Trophoblast cell (in vitro differentiated cells and primary cell): ENCODE results near the gene ANKS6.

Experiments used
- DNase-seq, 2 donors: peaks; one replicate each; pipeline ENCODE4 v3.0.0-alpha.2; 2016
- H2AFZ ChIP-seq: 2 replicates; pipeline ENCODE4 v1.6.1; 2013; ENCODE audit warnings: low read length, moderate library complexity, mild to moderate bottlenecking; ENCODE audit not compliant: insufficient read depth, poor library complexity
- H2AK5ac ChIP-seq: 2 replicates; pipeline ENCODE4 v1.6.1; 2013; ENCODE audit warnings: mild to moderate bottlenecking, low read length
- H2BK120ac ChIP-seq: 2 replicates; pipeline ENCODE4 v1.6.1; 2013; ENCODE audit warnings: low read length, mild to moderate bottlenecking, moderate library complexity; ENCODE audit not compliant: insufficient read depth, poor library complexity
- H2BK12ac ChIP-seq: 2 replicates; pipeline ENCODE4 v1.6.1; 2013; ENCODE audit warnings: mild to moderate bottlenecking, low read length, moderate library complexity
- H2BK5ac ChIP-seq: 2 replicates; pipeline ENCODE4 v1.6.1; 2013; ENCODE audit warnings: low read length, low read depth, moderate library complexity, mild to moderate bottlenecking; ENCODE audit not compliant: poor library complexity
- H3K14ac ChIP-seq: 2 replicates; pipeline ENCODE4 v1.6.1; 2013; ENCODE audit warnings: mild to moderate bottlenecking, low read length
- H3K18ac ChIP-seq: 2 replicates; pipeline ENCODE4 v1.6.1; 2013; ENCODE audit warnings: mild to moderate bottlenecking, low read length
- H3K23ac ChIP-seq: 2 replicates; pipeline ENCODE4 v1.6.1; 2013; ENCODE audit warnings: low read length
- H3K27ac ChIP-seq: 2 replicates; pipeline ENCODE4 v1.5.1; 2013; ENCODE audit warnings: low read depth, mild to moderate bottlenecking, inconsistent platforms, low read length, moderate library complexity
- H3K27me3 ChIP-seq: 2 replicates; pipeline ENCODE4 v1.6.1; 2013; ENCODE audit warnings: inconsistent platforms, mild to moderate bottlenecking, low read length, moderate library complexity; ENCODE audit not compliant: insufficient read depth
- H3K36me3 ChIP-seq, 2 experiments: 1 replicate in 1 of 2; 2 replicates in 1 of 2; pipeline ENCODE4 v1.6.1; 2013; ENCODE audit warnings: low read length in 2 of 2, mild to moderate bottlenecking in 2 of 2, moderate library complexity in 1 of 2; ENCODE audit not compliant: insufficient read depth in 2 of 2, control insufficient read depth in 1 of 2
- H3K4ac ChIP-seq: 2 replicates; pipeline ENCODE4 v1.6.1; 2013; ENCODE audit warnings: low read depth, mild to moderate bottlenecking, low read length, moderate library complexity
- H3K4me1 ChIP-seq, 2 experiments: 1 replicate in 1 of 2; 2 replicates in 1 of 2; pipeline ENCODE4 v1.6.1; 2013; ENCODE audit warnings: low read length in 2 of 2, mild to moderate bottlenecking in 2 of 2, moderate library complexity in 1 of 2; ENCODE audit not compliant: insufficient read depth in 2 of 2, control insufficient read depth in 1 of 2
- H3K4me2 ChIP-seq: 2 replicates; pipeline ENCODE4 v1.6.1; 2013; ENCODE audit warnings: inconsistent platforms, mild to moderate bottlenecking, low read length, moderate library complexity
- H3K4me3 ChIP-seq: 2 replicates; pipeline ENCODE4 v1.5.1; 2013; ENCODE audit warnings: mild to moderate bottlenecking, low read depth, low read length, inconsistent platforms
- H3K79me1 ChIP-seq: one replicate; pipeline ENCODE4 v1.6.1; 2013; ENCODE audit warnings: low read length
- H3K79me2 ChIP-seq: 2 replicates; pipeline ENCODE4 v1.6.1; 2013; ENCODE audit warnings: low read length, mild to moderate bottlenecking; ENCODE audit not compliant: control insufficient read depth, insufficient read depth, poor library complexity
- H3K9ac ChIP-seq: 2 replicates; pipeline ENCODE4 v1.6.1; 2013; ENCODE audit warnings: mild to moderate bottlenecking, low read length
- H3K9me3 ChIP-seq: 2 replicates; pipeline ENCODE4 v1.6.1; 2013; ENCODE audit warnings: low read depth, mild to moderate bottlenecking, control low read depth, inconsistent platforms, low read length; ENCODE audit not compliant: insufficient read depth
- H4K12ac ChIP-seq: 2 replicates; pipeline ENCODE4 v1.6.1; 2013; ENCODE audit warnings: low read depth, mild to moderate bottlenecking, low read length, moderate library complexity
- H4K8ac ChIP-seq: 2 replicates; pipeline ENCODE4 v1.6.1; 2013; ENCODE audit warnings: low read depth, mild to moderate bottlenecking, low read length, moderate library complexity
- H4K91ac ChIP-seq: one replicate; pipeline ENCODE4 v1.6.1; 2013; ENCODE audit warnings: low read depth, mild to moderate bottlenecking, low read length, moderate library complexity
- WGBS: extraction: QIAGEN DNeasy Blood & Tissue Kit; methylation state at CpG from one replicate; pipeline ENCODE4 v1.1.7; 2013; ENCODE audit warnings: missing lambda C conversion rate; ENCODE audit not compliant: insufficient read length, insufficient coverage; ENCODE audit errors: extremely low coverage; 5-methylcytosine and 5-hydroxymethylcytosine counted together

The ANKS6 gene

GRCh38 chr9:98750364-98751060 is 45.8 kb downstream of the ANKS6 start:
- no peak overlapping the region for H3K4me3 ChIP-seq
- H3K18ac ChIP-seq: no peak overlapping the region
- H4K12ac ChIP-seq: no peak overlapping the region
- no peak overlapping the region for H2BK120ac ChIP-seq
- no peak overlapping the region for H2AFZ ChIP-seq
- H4K91ac ChIP-seq: no peak overlapping the region
- H3K4ac ChIP-seq: no peak overlapping the region
- H3K79me1 ChIP-seq: no peaks in the 10 kb centered on the region
- DNase-seq: no peak
- no peak overlapping the region for H3K4me2 ChIP-seq
- no peak overlapping the region for H3K23ac ChIP-seq
- no peaks in the 10 kb centered on the region for H3K4me1 ChIP-seq
- H2AK5ac ChIP-seq: no peak overlapping the region
- H3K14ac ChIP-seq: no peak overlapping the region
- peaks cover 4 to 6% of the 10 kb centered on the region in 2 experiments for H3K36me3 ChIP-seq
- H3K9me3 ChIP-seq: no peaks in the 10 kb centered on the region
- H4K8ac ChIP-seq: no peak overlapping the region
- no peak overlapping the region for H3K9ac ChIP-seq
- no peaks in the 10 kb centered on the region for H3K27me3 ChIP-seq
- H3K27ac ChIP-seq: no peak overlapping the region
- H2BK5ac ChIP-seq: no peak overlapping the region
- no peaks in the 10 kb centered on the region for H3K79me2 ChIP-seq
- WGBS: no CpG with 5 or more reads among the region's 5 CpGs
- H2BK12ac ChIP-seq: no peak overlapping the region

GRCh38 chr9:98747476-98747875 is 48.9 kb downstream of the ANKS6 start:
- Histone ChIP-seq H4K12ac (no peak overlapping the region), H3K4me1 (no peaks in the 10 kb centered on the region), H2AFZ (no peak overlapping the region), H3K14ac (no peak overlapping the region), H3K27me3 (no peaks in the 10 kb centered on the region), H2AK5ac (no peak overlapping the region), H4K8ac (no peak overlapping the region), H3K27ac (no peak overlapping the region), H2BK5ac (no peak overlapping the region), H2BK120ac (no peak overlapping the region), H3K4me2 (no peak overlapping the region), H3K4ac (no peak overlapping the region), H3K18ac (no peak overlapping the region), H3K79me2 (no peaks in the 10 kb centered on the region), H4K91ac (no peak overlapping the region), H3K9ac (no peak overlapping the region), H3K23ac (no peak overlapping the region), H3K36me3 (peaks cover 0 to 4% of the 10 kb centered on the region in 2 experiments), H3K9me3 (peaks cover 2% of the 10 kb centered on the region), H2BK12ac (no peak overlapping the region), H3K4me3 (no peak overlapping the region), H3K79me1 (no peaks in the 10 kb centered on the region)
- no CpG with 5 or more reads among the region's 5 CpGs for WGBS
- DNase-seq: no peak

DNA sequence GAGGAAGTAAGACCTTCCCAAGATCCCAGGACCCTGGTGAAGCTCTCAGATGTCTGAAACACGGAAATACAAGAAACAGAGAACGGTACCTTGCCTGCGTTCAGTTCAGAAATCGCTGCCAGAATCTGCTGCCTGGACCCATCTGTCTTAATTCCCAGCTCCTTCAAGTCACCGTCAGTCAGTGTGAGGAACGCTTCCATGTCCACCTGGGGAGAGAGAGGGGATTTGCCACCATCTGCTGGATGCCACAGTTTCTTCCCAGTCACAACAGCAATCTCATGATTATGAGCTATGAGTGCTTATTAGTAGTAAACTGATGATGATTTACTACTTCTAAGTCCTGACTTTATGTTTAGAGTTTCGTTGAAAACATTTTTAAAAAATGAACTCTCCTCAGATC is 50.9 kb downstream of the ANKS6 start:
- WGBS: no CpG with 5 or more reads among the region's 7 CpGs
- no peak overlapping the region for H3K27ac ChIP-seq

DNA sequence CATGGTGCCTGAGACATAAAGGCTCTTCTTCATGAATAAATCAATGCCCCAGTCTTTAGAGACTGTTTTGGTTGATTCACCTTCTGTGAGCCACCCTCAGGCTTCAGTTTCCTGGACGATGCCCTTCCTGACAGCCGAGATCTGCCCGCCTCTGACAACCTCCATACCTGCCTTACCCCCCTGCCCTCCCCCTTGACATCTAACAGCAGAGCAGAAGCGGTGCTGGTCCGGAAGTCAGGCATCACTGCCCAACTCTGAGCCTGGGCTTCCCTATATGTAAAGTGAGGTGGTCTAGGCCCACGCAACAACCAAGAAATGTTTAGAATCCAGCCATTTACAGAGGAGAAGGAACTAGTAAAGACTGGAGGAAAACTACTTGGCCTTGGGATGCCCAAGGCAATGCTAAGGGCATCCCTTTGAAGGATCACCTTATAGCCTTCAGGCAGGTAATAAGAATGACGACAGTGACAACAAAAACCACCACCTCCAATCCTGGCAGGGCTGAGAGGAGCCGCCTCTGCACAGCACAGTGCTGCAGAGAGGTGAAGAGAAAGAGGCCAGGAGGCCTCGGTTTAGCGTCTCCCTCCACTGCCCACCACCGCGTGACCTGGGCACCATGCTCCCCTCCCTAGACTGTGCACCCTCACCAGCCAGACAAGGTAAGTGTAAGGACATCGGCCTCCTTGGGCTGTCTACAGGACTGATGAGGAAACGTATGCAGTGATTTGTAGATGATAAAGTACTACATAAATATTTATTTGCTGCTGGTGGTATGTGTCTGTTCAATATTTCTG is 52.3 kb downstream of the ANKS6 start:
- Histone ChIP-seq H3K4me1 (no peaks in the 10 kb centered on the region), H3K9ac (no peak overlapping the region), H3K4me3 (no peak overlapping the region), H2BK12ac (no peak overlapping the region), H3K27ac (no peak overlapping the region), H3K4ac (no peak overlapping the region), H3K23ac (no peak overlapping the region), H2BK5ac (no peak overlapping the region), H4K8ac (no peak overlapping the region), H3K9me3 (peaks cover 2% of the 10 kb centered on the region), H2BK120ac (no peak overlapping the region), H3K36me3 (peaks cover 0 to 4% of the 10 kb centered on the region in 2 experiments), H3K79me1 (no peaks in the 10 kb centered on the region), H2AFZ (no peak overlapping the region), H3K27me3 (no peaks in the 10 kb centered on the region), H3K79me2 (no peaks in the 10 kb centered on the region), H4K12ac (no peak overlapping the region), H3K18ac (no peak overlapping the region), H3K14ac (no peak overlapping the region), H3K4me2 (no peak overlapping the region), H2AK5ac (no peak overlapping the region), H4K91ac (no peak overlapping the region)
- DNase-seq: no peak
- no CpG with 5 or more reads among the region's 14 CpGs for WGBS

More for the DNA sequence above, 50.9 kb downstream of the ANKS6 start:
- Histone ChIP-seq H2BK12ac (no peak overlapping the region), H4K91ac (no peak overlapping the region), H2AK5ac (no peak overlapping the region), H3K23ac (no peak overlapping the region), H3K27me3 (no peaks in the 10 kb centered on the region), H2AFZ (no peak overlapping the region), H3K4ac (no peak overlapping the region), H2BK120ac (no peak overlapping the region), H3K18ac (no peak overlapping the region), H3K79me2 (no peaks in the 10 kb centered on the region), H3K4me3 (no peak overlapping the region), H2BK5ac (no peak overlapping the region), H3K36me3 (peaks cover 0 to 4% of the 10 kb centered on the region in 2 experiments), H3K4me1 (no peaks in the 10 kb centered on the region), H3K79me1 (no peaks in the 10 kb centered on the region), H4K12ac (no peak overlapping the region), H3K14ac (no peak overlapping the region), H3K4me2 (no peak overlapping the region), H3K9me3 (peaks cover 2% of the 10 kb centered on the region), H4K8ac (no peak overlapping the region), H3K9ac (no peak overlapping the region)
- DNase-seq: no peak
